A673 (cell line): ENCODE data around the gene PMFBP1.

ENCODE experiments used
- EZH2 ChIP-seq: fragments of 200-600 bp; sonication (generic); IDR thresholded peaks from 2 replicates; pipeline ENCODE4 v1.6.1; 2017; ENCODE audit warnings: borderline replicate concordance, low read depth, mild to moderate bottlenecking, mixed read lengths, antibody characterized with exemption, low read length; ENCODE audit not compliant: poor library complexity, severe bottlenecking
- TF ChIP-seq, protein P1 (sequence below): fragments of 300-800, 200-600 bp; sonication (generic); conservative IDR thresholded peaks from 2 replicates; pipeline ENCODE4 v1.5.1; 2017; ENCODE audit warnings: low read depth, mild to moderate bottlenecking, antibody characterized with exemption, low read length, moderate library complexity, mixed read lengths

DNA sequence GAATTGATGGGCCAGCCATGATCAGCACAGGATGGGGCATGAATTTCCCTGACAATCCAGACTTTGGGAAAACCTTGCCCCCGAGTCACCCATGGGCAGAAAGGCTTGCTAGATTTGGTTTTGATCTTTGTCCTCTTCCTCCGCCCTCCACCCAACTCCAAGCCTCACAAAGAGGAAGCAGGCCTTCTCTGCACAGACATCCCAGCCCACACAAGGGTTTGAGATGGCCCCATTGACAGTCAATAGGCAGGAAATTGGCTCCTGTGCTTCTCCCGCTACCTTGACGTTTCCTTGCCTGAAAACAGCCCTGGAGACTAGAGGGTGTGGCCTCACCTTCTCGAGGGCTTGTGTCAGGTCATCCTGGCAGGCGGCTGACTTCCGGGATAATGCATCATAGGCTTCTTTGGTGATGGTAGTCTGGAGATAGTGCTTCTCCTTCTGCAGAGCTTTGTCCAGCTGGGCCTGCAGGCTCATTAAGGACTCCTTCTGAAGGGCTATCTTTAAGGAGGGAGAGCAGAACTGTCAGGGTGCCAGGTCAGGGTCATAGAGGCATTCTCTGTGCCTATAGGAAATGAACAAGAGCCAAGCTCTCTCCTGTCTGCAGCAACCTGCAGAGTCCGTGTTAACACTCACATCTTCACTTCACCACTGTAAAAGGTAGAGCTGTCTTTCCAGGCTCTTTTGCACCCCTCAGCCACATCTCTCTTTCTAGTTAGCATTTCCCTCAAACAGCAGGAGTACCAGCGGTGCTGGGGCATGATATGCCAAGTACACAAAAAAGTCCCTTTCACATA is 46.1 kb downstream of the PMFBP1 start:
- TF ChIP-seq, protein P1, sequence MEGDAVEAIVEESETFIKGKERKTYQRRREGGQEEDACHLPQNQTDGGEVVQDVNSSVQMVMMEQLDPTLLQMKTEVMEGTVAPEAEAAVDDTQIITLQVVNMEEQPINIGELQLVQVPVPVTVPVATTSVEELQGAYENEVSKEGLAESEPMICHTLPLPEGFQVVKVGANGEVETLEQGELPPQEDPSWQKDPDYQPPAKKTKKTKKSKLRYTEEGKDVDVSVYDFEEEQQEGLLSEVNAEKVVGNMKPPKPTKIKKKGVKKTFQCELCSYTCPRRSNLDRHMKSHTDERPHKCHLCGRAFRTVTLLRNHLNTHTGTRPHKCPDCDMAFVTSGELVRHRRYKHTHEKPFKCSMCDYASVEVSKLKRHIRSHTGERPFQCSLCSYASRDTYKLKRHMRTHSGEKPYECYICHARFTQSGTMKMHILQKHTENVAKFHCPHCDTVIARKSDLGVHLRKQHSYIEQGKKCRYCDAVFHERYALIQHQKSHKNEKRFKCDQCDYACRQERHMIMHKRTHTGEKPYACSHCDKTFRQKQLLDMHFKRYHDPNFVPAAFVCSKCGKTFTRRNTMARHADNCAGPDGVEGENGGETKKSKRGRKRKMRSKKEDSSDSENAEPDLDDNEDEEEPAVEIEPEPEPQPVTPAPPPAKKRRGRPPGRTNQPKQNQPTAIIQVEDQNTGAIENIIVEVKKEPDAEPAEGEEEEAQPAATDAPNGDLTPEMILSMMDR: no peak
- no peak for TF ChIP-seq EZH2
